Activated CD4-positive, alpha-beta T cell treated with anti-CD3 and anti-CD28 coated beads, Interleukin-2, amount 10 ng/mL, durations not matched to agents 24 days and 14 days (primary cell): Measurements from ENCODE around the gene SSTR3. TPM values are rescaled to one million over a fixed set of nuclear protein-coding genes. Genes with fewer than 3 reads are reported as not detected.

Source experiments
- DNase-seq: peaks from one replicate; pipeline ENCODE4 v3.0.0; 2022
- H3K27ac Mint-ChIP-seq: one replicate; pipeline ENCODE4 v1.8.0; 2022; ENCODE audit warnings: mild to moderate bottlenecking, mixed read lengths
- H3K27me3 Mint-ChIP-seq: one replicate; pipeline ENCODE4 v1.8.0; 2022; ENCODE audit warnings: mixed read lengths
- H3K36me3 Mint-ChIP-seq: one replicate; pipeline ENCODE4 v1.8.0; 2022; ENCODE audit warnings: low read depth, mild to moderate bottlenecking, mixed read lengths
- H3K4me1 Mint-ChIP-seq: one replicate; pipeline ENCODE4 v1.8.0; 2021; ENCODE audit warnings: mixed read lengths
- H3K4me3 Mint-ChIP-seq: one replicate; pipeline ENCODE4 v1.8.0; 2022; ENCODE audit warnings: mild to moderate bottlenecking, moderate library complexity, mixed read lengths
- H3K9me3 Mint-ChIP-seq: one replicate; pipeline ENCODE4 v1.8.0; 2021; ENCODE audit warnings: mixed read lengths
- intact Hi-C: fragments of 100-400 bp; cut with micrococcal nuclease; formaldehyde crosslinking; loops from one replicate; pipeline ENCODE4 v1.15.1; 2023
- total RNA-seq: library from RNA; stranded (reverse); gene quantifications from 2 replicates; pipeline ENCODE4 v1.2.3, GENCODE V29; 2022

SSTR3 gene
- total RNA-seq, 1 donor from 2014 or later: 4.0 TPM

- DNase-seq: no peak
- Mint-ChIP-seq H3K9me3 (no peaks in the 10 kb centered on the region), H3K36me3 (peaks cover 2% of the 10 kb centered on the region), H3K4me3 (no peak overlapping the region), H3K4me1 (peaks cover 61% of the 10 kb centered on the region), H3K27ac (peak overlapping the region; percentile 73), H3K27me3 (no peaks in the 10 kb centered on the region)
- intact Hi-C loops: no loop called here
Observed at GRCh38 chr22:37157516-37158285, 54.6 kb downstream of the SSTR3 start.

- no peak for DNase-seq
- Mint-ChIP-seq H3K9me3 (no peaks in the 10 kb centered on the region), H3K27ac (peak overlapping the region; percentile 39), H3K36me3 (peaks cover 2% of the 10 kb centered on the region), H3K27me3 (no peaks in the 10 kb centered on the region), H3K4me1 (peaks cover 53% of the 10 kb centered on the region), H3K4me3 (no peak overlapping the region)
- intact Hi-C loops: no loop called here
Observed at GRCh38 chr22:37156686-37157435, 55.4 kb downstream of the SSTR3 start.

- no peak overlapping the region for H3K4me3 Mint-ChIP-seq
Observed at GRCh38 chr22:37155971-37156370, 56.3 kb downstream of the SSTR3 start.

GRCh38 chr22:37154925-37155712 is 57.2 kb downstream of the SSTR3 start:
- H3K36me3 Mint-ChIP-seq: peaks cover 5% of the 10 kb centered on the region
- H3K27ac Mint-ChIP-seq: peak overlapping the region; percentile 51
- DNase-seq: no peak
- no peaks in the 10 kb centered on the region for H3K27me3 Mint-ChIP-seq
- peaks cover 9% of the 10 kb centered on the region for H3K9me3 Mint-ChIP-seq
- peaks cover 56% of the 10 kb centered on the region for H3K4me1 Mint-ChIP-seq
- peak overlapping the region; percentile 0 for H3K4me3 Mint-ChIP-seq
- intact Hi-C loops: no loop called here

More at GRCh38 chr22:37155971-37156370, 56.3 kb downstream of the SSTR3 start:
- H3K36me3 Mint-ChIP-seq: peaks cover 4% of the 10 kb centered on the region
- H3K9me3 Mint-ChIP-seq: peaks cover 4% of the 10 kb centered on the region
- DNase-seq: no peak
- peaks cover 53% of the 10 kb centered on the region for H3K4me1 Mint-ChIP-seq
- intact Hi-C loops: no loop called here
- H3K27ac Mint-ChIP-seq: peak overlapping the region; percentile 55
- no peaks in the 10 kb centered on the region for H3K27me3 Mint-ChIP-seq

Other genes starting within 250 kb of the SSTR3 start
- gene TST, start 193.0 kb downstream of the SSTR3 start, total RNA-seq: 5.2 and 5.8 TPM in 2 replicates
- gene MPST, start 192.7 kb downstream of the SSTR3 start, total RNA-seq: 21.0 and 21.1 TPM in 2 replicates
- gene KCTD17, start 160.7 kb downstream of the SSTR3 start, total RNA-seq: 63.2 and 66.5 TPM in 2 replicates
- gene TMPRSS6, start 102.8 kb downstream of the SSTR3 start, total RNA-seq: 6.8 and 7.1 TPM in 2 replicates
- 288 and 296 TPM in 2 replicates for gene IL2RB, start 62.6 kb downstream of the SSTR3 start, total RNA-seq
- 6.0 and 6.9 TPM in 2 replicates for gene C1QTNF6, start 24.2 kb downstream of the SSTR3 start, total RNA-seq
- 519 and 540 TPM in 2 replicates for gene RAC2, start 31.8 kb upstream of the SSTR3 start, total RNA-seq
- 43.5 and 44.9 TPM in 2 replicates for gene CYTH4, start 70.0 kb upstream of the SSTR3 start, total RNA-seq
- gene ELFN2, start 215.0 kb upstream of the SSTR3 start, total RNA-seq: 0.07 and 0.09 TPM in 2 replicates